B cell (primary cell): ENCODE results near the gene NTHL1. TPM values are rescaled to one million over a fixed set of nuclear protein-coding genes. Genes with fewer than 3 reads are reported as not detected.

ENCODE experiments used
- ATAC-seq: fragments of 200-7000 bp; cut with Tn5 transposase; one replicate; pipeline ENCODE4 v1.10.0; 2021; ENCODE audit warnings: low read depth, mild to moderate bottlenecking, moderate number of reproducible peaks, moderate library complexity
- CTCF ChIA-PET: fragments of 350-600 bp; sonication (Branson Sonifier 250); formaldehyde crosslinking; loops from one replicate; lab custom pipeline; 2021; ENCODE audit warnings: antibody characterized with exemption, inconsistent platforms; lab: Charles Lee
- POLR2A ChIA-PET: fragments of 350-600 bp; sonication (Branson Sonifier 250); formaldehyde crosslinking; loops from one replicate; lab custom pipeline; 2021; ENCODE audit warnings: antibody characterized with exemption; lab: Charles Lee
- DNase-seq: peaks from one replicate; pipeline ENCODE4 v3.0.0; 2013
- H2AFZ ChIP-seq: 2 replicates; pipeline ENCODE4 v1.6.1; 2012; ENCODE audit warnings: mild to moderate bottlenecking, low read depth, low read length; ENCODE audit not compliant: insufficient read depth, poor library complexity, severe bottlenecking
- H3K27ac ChIP-seq, 2 donors: 1 replicate in 1 of 2; 2 replicates in 1 of 2; pipeline ENCODE4 v1.5.1; 2012 to 2013; ENCODE audit warnings: low read length in 2 of 2, mild to moderate bottlenecking in 2 of 2, moderate library complexity in 1 of 2
- H3K27me3 ChIP-seq, 4 experiments: fragments of 200-600 bp in 1 of 4; sonication (generic) in 1 of 4; replicated peaks in 1 of 4; 1 replicate in 2 of 4; 2 replicates in 2 of 4; pipeline versions ENCODE4 v1.6.1 to v1.7.0; 2013 to 2016; ENCODE audit warnings: low read length in 3 of 4, mild to moderate bottlenecking in 2 of 4, mixed read lengths in 1 of 4, moderate library complexity in 1 of 4; ENCODE audit not compliant: insufficient read depth in 4 of 4, control insufficient read depth in 3 of 4; ENCODE audit errors: control extremely low read depth in 1 of 4
- H3K36me3 ChIP-seq, 2 experiments: replicated peaks in 1 of 2; 1 replicate in 1 of 2; 2 replicates in 1 of 2; pipeline versions ENCODE4 v1.6.1 to v1.7.1; 2013; ENCODE audit warnings: low read length in 1 of 2; ENCODE audit not compliant: insufficient read depth in 2 of 2, control insufficient read depth in 1 of 2; ENCODE audit errors: control extremely low read depth in 1 of 2, extremely low read depth in 1 of 2
- H3K4me1 ChIP-seq, 2 donors: fragments of 200-600 bp in 1 of 2; sonication (generic) in 1 of 2; 1 replicate in 1 of 2; 2 replicates in 1 of 2; pipeline versions ENCODE4 v1.5.1 to v1.6.1; 2013 to 2017; ENCODE audit warnings: low read length in 2 of 2; ENCODE audit not compliant: control insufficient read depth in 2 of 2, insufficient read depth in 2 of 2
- H3K4me2 ChIP-seq: replicated peaks from 2 replicates; pipeline ENCODE3; 2012; ENCODE audit warnings: mild to moderate bottlenecking, low read depth, low read length; ENCODE audit not compliant: poor library complexity, severe bottlenecking
- H3K4me3 ChIP-seq, 5 experiments: fragments of 200-600 bp in 1 of 5; sonication (generic) in 1 of 5; 1 replicate in 3 of 5; 2 replicates in 2 of 5; pipeline versions ENCODE4 v1.5.1 to v1.7.0; 2011 to 2016; ENCODE audit warnings: low read length in 4 of 5, mild to moderate bottlenecking in 4 of 5, low read depth in 2 of 5, control low read depth in 1 of 5, moderate library complexity in 1 of 5; ENCODE audit not compliant: insufficient read depth in 1 of 5; ENCODE audit errors: control extremely low read depth in 1 of 5, extremely low read depth in 1 of 5
- H3K79me2 ChIP-seq: fragments of 200-600 bp; sonication (generic); one replicate; pipeline ENCODE4 v1.6.0; 2016; ENCODE audit warnings: low read length; ENCODE audit not compliant: control insufficient read depth, insufficient read depth
- H3K9ac ChIP-seq: fragments of 200-600 bp; sonication (generic); 2 replicates; pipeline ENCODE4 v1.6.1; 2017; ENCODE audit warnings: mild to moderate bottlenecking, low read length, moderate library complexity
- H3K9me3 ChIP-seq, 3 donors: one replicate each; pipeline versions ENCODE4 v1.6.1 to v1.7.1; 2013; ENCODE audit warnings: low read length in 2 of 3; ENCODE audit not compliant: control insufficient read depth in 2 of 3, insufficient read depth in 1 of 3; ENCODE audit errors: control extremely low read depth in 1 of 3
- H4K20me1 ChIP-seq: 2 replicates; pipeline ENCODE4 v1.6.0; 2012; ENCODE audit warnings: mild to moderate bottlenecking, low read length; ENCODE audit not compliant: insufficient read depth, control insufficient read depth, poor library complexity, severe bottlenecking
- H3K27ac Mint-ChIP-seq: one replicate; pipeline ENCODE4 v1.8.0; 2021; ENCODE audit warnings: mixed read lengths
- H3K27me3 Mint-ChIP-seq: one replicate; pipeline ENCODE4 v1.8.0; 2021; ENCODE audit warnings: mixed read lengths
- H3K4me1 Mint-ChIP-seq: one replicate; pipeline ENCODE4 v1.8.0; 2021; ENCODE audit warnings: mixed read lengths
- H3K4me3 Mint-ChIP-seq: one replicate; pipeline ENCODE4 v1.8.0; 2021; ENCODE audit warnings: mixed read lengths
- H3K9me3 Mint-ChIP-seq: one replicate; pipeline ENCODE4 v1.8.0; 2022; ENCODE audit warnings: mixed read lengths; ENCODE audit not compliant: insufficient read depth
- CTCF ChIP-seq: fragments of 200-600 bp; IDR thresholded peaks from one replicate; pipeline ENCODE4 v1.8.0; 2022; ENCODE audit warnings: antibody characterized with exemption, mild to moderate bottlenecking
- EZH2 ChIP-seq: IDR thresholded peaks from 2 replicates; pipeline ENCODE4 v1.6.1; 2012; ENCODE audit warnings: borderline replicate concordance, low read depth, mild to moderate bottlenecking, moderate library complexity, low read length; ENCODE audit not compliant: insufficient read depth, poor library complexity, severe bottlenecking
- WGBS: methylation state at CpG from one replicate; pipeline ENCODE4 v1.1.5; 2013; ENCODE audit warnings: missing lambda C conversion rate; ENCODE audit not compliant: insufficient coverage; 5-methylcytosine and 5-hydroxymethylcytosine counted together
- intact Hi-C: fragments of 100-400 bp; cut with micrococcal nuclease; formaldehyde crosslinking; loops from one replicate; pipeline ENCODE4 v1.10.0; 2022
- polyA plus RNA-seq: library from polyadenylated mRNA; depleted of rRNA; stranded (reverse); fragments of >200 nt; gene quantifications from 2 replicates; pipeline ENCODE4 v1.2.3, GENCODE V29; 2012
- total RNA-seq, 2 donors: library from RNA; stranded (reverse); fragments of 120-200 nt in 1 of 2; gene quantifications; 1 replicate in 1 of 2; 2 replicates in 1 of 2; pipeline versions ENCODE4 v1.2.3 to v1.2.4, GENCODE V29; 2013 to 2022

NTHL1 gene
- total and polyA plus RNA-seq, 2 donors (not counting 1 experiment from before 2014, with no cell fraction given): 17.5 to 27.6 TPM

GRCh38 chr16:2003827-2004641 lies 43.6 kb downstream of the NTHL1 start:
- Histone ChIP-seq H3K9me3 (no peaks in the 10 kb centered on the region), H3K4me2 (peak overlapping the region; percentile 59), H2AFZ (no peak overlapping the region), H3K79me2 (peaks cover 68% of the 10 kb centered on the region), H3K9ac (no peak overlapping the region), H3K4me3 (no peak overlapping the region), H3K4me1 (peaks cover 33 to 45% of the 10 kb centered on the region in 2 donors), H3K27me3 (no peaks in the 10 kb centered on the region), H3K27ac (no peak overlapping the region), H3K36me3 (peaks cover 0 to 45% of the 10 kb centered on the region in 2 experiments), H4K20me1 (peaks cover 86% of the 10 kb centered on the region)
- Mint-ChIP-seq H3K27me3 (no peaks in the 10 kb centered on the region), H3K4me1 (peaks cover 41% of the 10 kb centered on the region), H3K4me3 (no peak overlapping the region), H3K27ac (no peak overlapping the region), H3K9me3 (no peaks in the 10 kb centered on the region)
- POLR2A ChIA-PET: interaction anchor here (0.6 to 1.5 kb wide), 5 partner anchors 13 to 1952 kb away, joined by 3 to 9 read pairs (median 5); partner anchors contain the start of gene TRAF7
- peak; percentile 93 for TF ChIP-seq CTCF
- no peak for TF ChIP-seq EZH2
- DNase-seq (peak; percentile 88), ATAC-seq (peak; percentile 99)
- intact Hi-C loops: no loop called here
- CTCF ChIA-PET: interaction anchor here (0.7 to 4.9 kb wide), 17 partner anchors 9 to 1314 kb away, joined by 3 to 46 read pairs (median 5); partner anchors contain the start of genes ECI1, NOXO1, RAB26 and TRAF7
- 46% methylated on average over 34 of the region's 36 CpGs for WGBS
